Endothelial cell (in vitro differentiated cells): ENCODE data around the gene WWP2. TPM values are rescaled to one million over a fixed set of nuclear protein-coding genes. Genes with fewer than 3 reads are reported as not detected.

Experiments
- DNase-seq: peaks from one replicate; pipeline ENCODE4 v3.0.0; 2021; ENCODE audit warnings: low spot score
- H3K27ac Mint-ChIP-seq: one replicate; pipeline ENCODE4 v1.8.0; 2021; ENCODE audit warnings: mixed read lengths, inconsistent platforms; ENCODE audit not compliant: unreplicated experiment
- H3K27me3 Mint-ChIP-seq: one replicate; pipeline ENCODE4 v1.8.0; 2021; ENCODE audit warnings: mild to moderate bottlenecking, moderate library complexity, mixed read lengths, inconsistent platforms; ENCODE audit not compliant: unreplicated experiment
- H3K36me3 Mint-ChIP-seq: one replicate; pipeline ENCODE4 v1.8.0; 2021; ENCODE audit warnings: mild to moderate bottlenecking, low read depth, mixed read lengths, inconsistent platforms; ENCODE audit not compliant: unreplicated experiment
- H3K4me1 Mint-ChIP-seq: one replicate; pipeline ENCODE4 v1.8.0; 2021; ENCODE audit warnings: mild to moderate bottlenecking, mixed read lengths, inconsistent platforms; ENCODE audit not compliant: unreplicated experiment
- H3K4me3 Mint-ChIP-seq: one replicate; pipeline ENCODE4 v1.8.0; 2021; ENCODE audit warnings: mild to moderate bottlenecking, mixed read lengths, inconsistent platforms; ENCODE audit not compliant: unreplicated experiment
- H3K9me3 Mint-ChIP-seq: one replicate; pipeline ENCODE4 v1.8.0; 2021; ENCODE audit warnings: mixed read lengths, inconsistent platforms; ENCODE audit not compliant: unreplicated experiment
- total RNA-seq: library from RNA; stranded (reverse); fragmentation: NEBNext Ultra II Directional; extraction: Animal tissue kit (Norgen Biotek cat#: 25700); gene quantifications from one replicate; pipeline ENCODE4 v1.2.1, GENCODE V29; 2021; ENCODE audit not compliant: unreplicated experiment
- TF ChIP-seq, protein P1 (sequence below): fragments of 200-600 bp; sonication (generic); IDR thresholded peaks from one replicate; pipeline ENCODE4 v1.5.0; 2021; ENCODE audit warnings: antibody characterized with exemption; ENCODE audit not compliant: unreplicated experiment

WWP2 gene
- total RNA-seq, 1 donor from 2014 or later, result 35.3 TPM

GRCh38 chr16:69745232-69745612, 16.9 kb upstream of the WWP2 start:
- H3K27ac Mint-ChIP-seq, result peak overlapping the region; percentile 9
- TF ChIP-seq, protein P1, sequence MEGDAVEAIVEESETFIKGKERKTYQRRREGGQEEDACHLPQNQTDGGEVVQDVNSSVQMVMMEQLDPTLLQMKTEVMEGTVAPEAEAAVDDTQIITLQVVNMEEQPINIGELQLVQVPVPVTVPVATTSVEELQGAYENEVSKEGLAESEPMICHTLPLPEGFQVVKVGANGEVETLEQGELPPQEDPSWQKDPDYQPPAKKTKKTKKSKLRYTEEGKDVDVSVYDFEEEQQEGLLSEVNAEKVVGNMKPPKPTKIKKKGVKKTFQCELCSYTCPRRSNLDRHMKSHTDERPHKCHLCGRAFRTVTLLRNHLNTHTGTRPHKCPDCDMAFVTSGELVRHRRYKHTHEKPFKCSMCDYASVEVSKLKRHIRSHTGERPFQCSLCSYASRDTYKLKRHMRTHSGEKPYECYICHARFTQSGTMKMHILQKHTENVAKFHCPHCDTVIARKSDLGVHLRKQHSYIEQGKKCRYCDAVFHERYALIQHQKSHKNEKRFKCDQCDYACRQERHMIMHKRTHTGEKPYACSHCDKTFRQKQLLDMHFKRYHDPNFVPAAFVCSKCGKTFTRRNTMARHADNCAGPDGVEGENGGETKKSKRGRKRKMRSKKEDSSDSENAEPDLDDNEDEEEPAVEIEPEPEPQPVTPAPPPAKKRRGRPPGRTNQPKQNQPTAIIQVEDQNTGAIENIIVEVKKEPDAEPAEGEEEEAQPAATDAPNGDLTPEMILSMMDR, result no peak

DNA sequence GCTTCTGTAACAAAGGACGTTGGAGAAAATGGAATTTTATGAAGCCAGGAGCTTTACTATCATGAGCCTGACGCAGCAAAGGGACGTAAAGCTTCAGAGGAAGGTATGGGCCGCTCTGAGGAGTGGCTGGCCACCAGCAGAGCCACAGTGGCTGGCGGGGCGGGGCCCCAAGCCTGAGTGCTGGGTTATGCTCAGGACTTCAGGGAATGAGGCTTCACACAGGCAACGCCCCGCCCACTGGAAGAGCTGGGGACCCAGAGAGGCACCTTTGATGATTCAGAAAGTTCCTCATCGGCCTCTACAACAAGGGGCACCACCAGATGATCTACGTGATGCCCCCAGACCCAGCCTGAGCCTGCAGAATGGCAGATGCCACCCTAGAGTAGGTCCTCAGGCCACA, 16.2 kb upstream of the WWP2 start:
- Mint-ChIP-seq H3K4me1 (no peaks in the 10 kb centered on the region), H3K27ac (no peak overlapping the region), H3K36me3 (peaks cover 57% of the 10 kb centered on the region), H3K27me3 (no peaks in the 10 kb centered on the region), H3K9me3 (no peaks in the 10 kb centered on the region), H3K4me3 (no peak overlapping the region)
- TF ChIP-seq, protein P1, result no peak
- DNase-seq, result no peak

More at GRCh38 chr16:69745232-69745612, 16.9 kb upstream of the WWP2 start:
- no peak for DNase-seq
- Mint-ChIP-seq H3K36me3 (peaks cover 56% of the 10 kb centered on the region), H3K4me3 (no peak overlapping the region), H3K27me3 (no peaks in the 10 kb centered on the region), H3K4me1 (no peaks in the 10 kb centered on the region), H3K9me3 (no peaks in the 10 kb centered on the region)

DNA sequence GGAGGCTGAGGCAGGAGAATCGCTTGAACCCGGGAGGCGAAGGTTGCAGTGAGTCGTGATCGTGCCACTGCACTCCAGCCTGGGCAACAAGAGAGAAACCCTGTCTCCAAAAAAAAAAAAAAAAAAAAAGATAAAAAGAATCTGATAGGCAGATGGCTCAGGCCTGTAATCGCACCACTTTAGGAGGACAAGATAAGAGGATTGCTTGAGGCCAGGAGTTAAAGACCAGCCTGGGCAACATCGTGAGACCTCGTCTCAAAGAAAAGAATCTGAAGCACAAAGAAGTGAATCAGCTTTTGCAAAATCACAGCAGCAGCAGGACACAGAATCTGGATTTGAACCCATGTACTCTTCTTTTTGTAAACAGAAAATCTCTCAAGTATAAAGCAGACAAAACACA, 15.0 kb upstream of the WWP2 start:
- H3K9me3 Mint-ChIP-seq, result no peaks in the 10 kb centered on the region

GRCh38 chr16:69748694-69749345, 13.3 kb upstream of the WWP2 start:
- TF ChIP-seq, protein P1, result no peak
- H3K4me3 Mint-ChIP-seq, result no peak overlapping the region
- H3K27ac Mint-ChIP-seq, result no peak overlapping the region
- H3K36me3 Mint-ChIP-seq, result peaks cover 41% of the 10 kb centered on the region
- no peak for DNase-seq
- H3K9me3 Mint-ChIP-seq, result no peaks in the 10 kb centered on the region
- H3K4me1 Mint-ChIP-seq, result peaks cover 4% of the 10 kb centered on the region
- H3K27me3 Mint-ChIP-seq, result no peaks in the 10 kb centered on the region

More for the DNA sequence above, 15.0 kb upstream of the WWP2 start:
- DNase-seq, result no peak
- TF ChIP-seq, protein P1, result no peak
- H3K27me3 Mint-ChIP-seq, result no peaks in the 10 kb centered on the region
- peaks cover 57% of the 10 kb centered on the region for H3K36me3 Mint-ChIP-seq
- no peak overlapping the region for H3K4me3 Mint-ChIP-seq
- H3K27ac Mint-ChIP-seq, result no peak overlapping the region
- H3K4me1 Mint-ChIP-seq, result no peaks in the 10 kb centered on the region

- no peak for DNase-seq
- peak overlapping the region; percentile 100 for H3K4me3 Mint-ChIP-seq
- H3K36me3 Mint-ChIP-seq, result peaks cover 9% of the 10 kb centered on the region
- peaks cover 3% of the 10 kb centered on the region for H3K27me3 Mint-ChIP-seq
- peak overlapping the region; percentile 94 for H3K27ac Mint-ChIP-seq
- TF ChIP-seq, protein P1, result no peak
- no peaks in the 10 kb centered on the region for H3K9me3 Mint-ChIP-seq
- peaks cover 19% of the 10 kb centered on the region for H3K4me1 Mint-ChIP-seq
Observed at GRCh38 chr16:69754143-69754468, 8.0 kb upstream of the WWP2 start.
